Mesothelial cell of epicardium (in vitro differentiated cells): ENCODE data around the gene PPP2R5B. TPM values are rescaled to one million over a fixed set of nuclear protein-coding genes. Genes with fewer than 3 reads are reported as not detected.
A peak's percentile ranks its signal among the peaks of the same experiment; 100 is the strongest.

Source experiments
- DNase-seq, 2 experiments: peaks; one replicate each; pipeline ENCODE4 v3.0.0; 2021; ENCODE audit warnings: low spot score in 2 of 2; ENCODE audit not compliant: unreplicated experiment in 2 of 2
- H3K27ac Mint-ChIP-seq: 2 replicates; pipeline ENCODE4 v1.8.0; 2021; ENCODE audit warnings: mixed read lengths
- H3K27me3 Mint-ChIP-seq: 2 replicates; pipeline ENCODE4 v1.8.0; 2021; ENCODE audit warnings: low read depth, mixed read lengths
- H3K36me3 Mint-ChIP-seq: 2 replicates; pipeline ENCODE4 v1.8.0; 2021; ENCODE audit warnings: mixed read lengths
- H3K4me1 Mint-ChIP-seq: 2 replicates; pipeline ENCODE4 v1.8.0; 2021; ENCODE audit warnings: mixed read lengths
- H3K4me3 Mint-ChIP-seq: 2 replicates; pipeline ENCODE4 v1.8.0; 2021; ENCODE audit warnings: mild to moderate bottlenecking, moderate library complexity, mixed read lengths
- H3K9me3 Mint-ChIP-seq: 2 replicates; pipeline ENCODE4 v1.8.0; 2021; ENCODE audit warnings: mixed read lengths
- total RNA-seq: library from RNA; stranded (reverse); gene quantifications from 3 replicates; pipeline ENCODE4 v1.2.1, GENCODE V29; 2021
- TF ChIP-seq, protein P1 (sequence below): fragments of 200-600 bp; sonication (generic); IDR thresholded peaks from one replicate; pipeline ENCODE4 v1.5.0; 2021; ENCODE audit warnings: antibody characterized with exemption; ENCODE audit not compliant: unreplicated experiment

PPP2R5B gene
- total RNA-seq, 1 donor from 2014 or later: 13.5 TPM

DNA sequence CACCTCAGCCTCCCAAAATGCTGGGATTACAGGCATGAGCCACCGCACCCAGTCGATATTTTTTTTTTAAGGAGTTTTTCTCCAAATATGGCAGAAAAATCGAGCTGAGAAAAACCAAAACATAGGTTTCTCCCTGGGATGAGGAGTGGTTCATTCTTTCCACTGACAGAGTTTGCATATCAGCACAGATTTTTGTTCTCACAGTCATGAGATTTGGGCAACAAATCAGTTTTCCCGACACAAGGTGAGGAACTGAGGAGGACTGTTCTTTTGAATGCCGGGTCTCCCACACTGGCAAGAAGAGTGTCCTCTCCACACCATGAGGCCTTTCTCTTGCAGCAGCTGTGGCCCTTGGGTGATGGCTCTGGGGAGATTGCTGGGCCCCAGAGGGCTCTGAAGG lies 42.2 kb upstream of the PPP2R5B start:
- TF ChIP-seq, protein P1, sequence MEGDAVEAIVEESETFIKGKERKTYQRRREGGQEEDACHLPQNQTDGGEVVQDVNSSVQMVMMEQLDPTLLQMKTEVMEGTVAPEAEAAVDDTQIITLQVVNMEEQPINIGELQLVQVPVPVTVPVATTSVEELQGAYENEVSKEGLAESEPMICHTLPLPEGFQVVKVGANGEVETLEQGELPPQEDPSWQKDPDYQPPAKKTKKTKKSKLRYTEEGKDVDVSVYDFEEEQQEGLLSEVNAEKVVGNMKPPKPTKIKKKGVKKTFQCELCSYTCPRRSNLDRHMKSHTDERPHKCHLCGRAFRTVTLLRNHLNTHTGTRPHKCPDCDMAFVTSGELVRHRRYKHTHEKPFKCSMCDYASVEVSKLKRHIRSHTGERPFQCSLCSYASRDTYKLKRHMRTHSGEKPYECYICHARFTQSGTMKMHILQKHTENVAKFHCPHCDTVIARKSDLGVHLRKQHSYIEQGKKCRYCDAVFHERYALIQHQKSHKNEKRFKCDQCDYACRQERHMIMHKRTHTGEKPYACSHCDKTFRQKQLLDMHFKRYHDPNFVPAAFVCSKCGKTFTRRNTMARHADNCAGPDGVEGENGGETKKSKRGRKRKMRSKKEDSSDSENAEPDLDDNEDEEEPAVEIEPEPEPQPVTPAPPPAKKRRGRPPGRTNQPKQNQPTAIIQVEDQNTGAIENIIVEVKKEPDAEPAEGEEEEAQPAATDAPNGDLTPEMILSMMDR: no peak
- Mint-ChIP-seq H3K4me1 (peaks cover 39% of the 10 kb centered on the region), H3K27ac (peak overlapping the region; percentile 50), H3K27me3 (no peaks in the 10 kb centered on the region), H3K9me3 (no peaks in the 10 kb centered on the region), H3K4me3 (no peak overlapping the region), H3K36me3 (no peaks in the 10 kb centered on the region)
- DNase-seq: no peak

DNA sequence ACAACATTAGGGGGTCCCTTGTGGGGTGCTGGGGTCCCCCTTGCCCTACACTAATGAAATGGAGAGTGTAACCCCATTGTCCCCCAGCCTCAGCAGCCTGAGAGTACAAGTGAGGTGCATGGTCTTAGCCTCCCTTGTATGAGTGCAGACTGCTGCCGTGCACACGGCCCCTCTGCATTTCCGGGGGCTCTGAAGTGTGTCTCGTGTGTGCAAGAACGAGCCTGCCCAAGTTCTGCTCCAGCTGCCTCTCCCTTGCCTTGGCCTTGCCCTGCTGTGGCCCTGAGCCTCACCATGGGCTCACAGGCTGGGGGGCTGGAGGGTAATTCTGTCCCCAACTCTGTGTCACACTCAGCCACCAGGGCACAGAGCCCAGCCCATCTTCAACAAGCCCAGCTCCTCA lies 40.9 kb upstream of the PPP2R5B start:
- Mint-ChIP-seq H3K4me1 (peaks cover 45% of the 10 kb centered on the region), H3K36me3 (no peaks in the 10 kb centered on the region), H3K4me3 (no peak overlapping the region), H3K9me3 (no peaks in the 10 kb centered on the region), H3K27ac (no peak overlapping the region), H3K27me3 (no peaks in the 10 kb centered on the region)
- TF ChIP-seq, protein P1: no peak
- no peak for DNase-seq

DNA sequence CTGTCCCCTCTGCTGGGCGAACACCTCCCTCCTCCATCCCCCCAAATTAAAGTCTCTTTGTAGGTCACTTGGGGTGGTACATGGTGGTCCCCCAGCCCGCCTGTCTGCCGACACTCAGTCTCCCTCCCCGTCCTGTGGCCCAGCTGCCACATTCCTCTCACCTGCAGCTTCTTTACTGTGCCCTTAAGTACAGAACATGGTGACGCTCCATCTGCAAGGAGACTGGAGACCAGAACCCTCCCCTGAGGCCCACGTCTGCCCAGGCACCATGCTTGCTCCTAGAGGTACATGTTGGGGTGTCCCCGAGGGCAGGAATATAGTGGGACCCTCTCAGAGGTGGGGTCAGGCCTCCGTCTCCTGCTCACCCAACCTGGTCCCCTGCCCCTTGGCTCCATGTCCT lies 40.5 kb upstream of the PPP2R5B start:
- no peaks in the 10 kb centered on the region for H3K36me3 Mint-ChIP-seq
- DNase-seq: no peak
- no peaks in the 10 kb centered on the region for H3K9me3 Mint-ChIP-seq
- TF ChIP-seq, protein P1: no peak
- no peak overlapping the region for H3K4me3 Mint-ChIP-seq
- peaks cover 46% of the 10 kb centered on the region for H3K4me1 Mint-ChIP-seq
- no peak overlapping the region for H3K27ac Mint-ChIP-seq
- H3K27me3 Mint-ChIP-seq: no peaks in the 10 kb centered on the region

DNA sequence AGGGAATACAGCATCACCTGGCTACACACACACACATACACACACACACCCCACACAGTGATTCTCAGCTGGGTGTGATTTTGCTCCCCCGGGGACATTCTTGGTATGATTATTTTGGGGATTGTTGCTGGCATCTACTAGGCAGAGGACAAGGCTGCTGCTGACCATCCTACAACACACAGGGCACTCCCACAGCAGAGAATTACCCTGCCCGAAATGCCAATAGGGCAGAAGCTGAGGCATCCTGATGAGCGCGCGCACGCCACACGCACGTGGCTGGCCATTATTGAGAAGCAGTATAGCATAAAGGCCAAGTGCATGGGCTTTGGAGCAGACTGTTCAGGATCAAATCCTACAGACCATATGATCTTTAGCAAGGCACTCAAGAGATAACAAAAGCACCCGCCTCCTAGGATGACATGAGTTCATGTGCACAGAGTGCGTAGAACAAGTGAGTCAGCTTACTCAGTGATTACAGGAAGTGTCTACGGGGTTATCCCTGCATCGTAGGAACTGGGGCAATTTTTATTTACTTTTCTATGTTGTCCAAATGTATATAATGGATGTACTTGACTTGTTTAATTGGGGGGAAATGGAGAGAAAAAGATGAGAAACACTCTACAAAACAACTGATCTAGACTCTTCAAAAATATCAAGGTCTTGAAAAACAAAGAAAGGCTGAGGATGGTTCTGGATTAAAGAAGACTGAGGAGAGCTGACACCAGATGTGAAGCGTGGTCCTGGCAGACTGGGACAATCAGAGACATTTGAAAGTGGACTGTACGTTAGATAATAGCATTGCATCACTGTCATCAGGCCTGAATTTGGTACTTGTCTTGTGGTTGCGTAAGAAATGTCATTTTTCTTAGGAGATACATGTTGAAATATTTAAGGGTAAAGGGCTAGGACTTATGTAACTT lies 38.9 kb upstream of the PPP2R5B start:
- no peaks in the 10 kb centered on the region for H3K27me3 Mint-ChIP-seq
- no peak for DNase-seq
- peak overlapping the region; percentile 22 for H3K27ac Mint-ChIP-seq
- no peaks in the 10 kb centered on the region for H3K9me3 Mint-ChIP-seq
- H3K4me1 Mint-ChIP-seq: peaks cover 33% of the 10 kb centered on the region
- no peak overlapping the region for H3K4me3 Mint-ChIP-seq
- no peaks in the 10 kb centered on the region for H3K36me3 Mint-ChIP-seq
- TF ChIP-seq, protein P1: no peak

DNA sequence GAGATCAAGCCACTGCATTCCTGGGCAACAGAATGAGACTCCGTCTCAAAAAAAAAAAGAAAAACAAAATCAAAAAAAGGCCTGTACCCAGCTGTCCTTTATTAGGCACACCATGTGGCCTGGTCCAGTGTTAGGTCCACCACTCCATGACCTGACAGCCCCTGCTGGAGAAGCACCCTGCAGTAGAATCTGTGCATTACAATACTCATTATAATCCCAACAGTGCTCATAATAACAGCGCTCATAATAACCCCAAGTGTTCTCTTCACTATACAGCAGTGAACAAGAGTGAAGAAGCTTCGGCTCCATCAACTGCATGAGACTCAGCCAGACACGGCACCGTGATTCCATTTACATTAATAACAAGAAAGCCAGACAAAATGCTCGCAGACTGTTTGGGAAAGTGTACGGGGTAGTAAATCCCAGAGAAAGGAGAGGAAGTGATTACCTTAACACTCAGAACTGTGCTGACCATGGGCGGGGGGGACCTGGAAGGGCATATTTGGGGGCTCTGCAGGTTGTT lies 37.2 kb upstream of the PPP2R5B start:
- peak overlapping the region; percentile 40 for H3K27ac Mint-ChIP-seq
- peaks cover 21% of the 10 kb centered on the region for H3K4me1 Mint-ChIP-seq
- no peak for DNase-seq
- no peaks in the 10 kb centered on the region for H3K27me3 Mint-ChIP-seq
- TF ChIP-seq, protein P1: no peak
- H3K36me3 Mint-ChIP-seq: no peaks in the 10 kb centered on the region
- H3K4me3 Mint-ChIP-seq: peak overlapping the region; percentile 17
- no peaks in the 10 kb centered on the region for H3K9me3 Mint-ChIP-seq
